Measurements from ENCODE around the gene SDR9C7.

DNA sequence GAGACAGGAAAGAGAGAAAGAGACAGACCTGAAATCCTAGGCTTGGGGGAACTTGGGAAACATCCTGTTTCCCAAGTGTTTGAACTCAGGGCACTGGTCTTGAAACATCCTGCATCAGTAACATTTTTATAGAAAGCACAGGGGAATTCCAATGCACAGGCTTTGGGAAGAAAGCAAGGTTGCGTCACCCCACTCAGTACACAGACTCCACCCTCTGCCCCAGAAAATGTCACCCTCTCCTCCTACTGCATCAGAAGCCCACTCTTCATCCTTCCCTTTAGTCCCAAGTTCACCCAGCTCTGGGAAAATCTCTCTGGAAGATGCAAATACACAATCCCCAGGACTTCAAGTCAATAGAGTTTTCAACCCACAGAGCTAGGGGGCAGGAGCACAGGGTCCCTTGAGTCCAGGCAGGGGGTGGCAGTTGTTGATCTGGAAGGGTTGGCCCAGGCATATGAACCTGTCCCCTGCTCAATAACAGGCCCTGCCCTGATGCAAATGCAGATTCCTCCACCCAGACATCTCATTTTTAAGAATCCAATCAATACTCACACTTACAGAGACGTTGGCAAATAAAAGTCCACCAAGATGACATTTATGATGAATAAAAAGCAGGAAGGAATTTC, 21.5 kb upstream of the SDR9C7 start:
- no peak for TF ChIP-seq CTCF (conservative IDR thresholded peaks at IDR 0.05; ENCODE audit: low read depth in 2 of 2)
- no peak for TF ChIP-seq POLR2AphosphoS5 (IDR thresholded peaks at IDR 0.05; ENCODE audit: low read depth)
- no peak for TF ChIP-seq EZH2phosphoT487 (IDR thresholded peaks at IDR 0.05; ENCODE audit: unreplicated experiment)
- TF ChIP-seq ZNF331 (CRISPR knock-in tag; IDR thresholded peaks at IDR 0.05; ENCODE audit: low read depth) = no peak
